ENCODE measurements around the gene SPINK7. TPM values are rescaled to one million over a fixed set of nuclear protein-coding genes. Genes with fewer than 3 reads are reported as not detected.

Gene SPINK7
- total RNA-seq, 6 experiments from 2014 or later = not detected

GRCh38 chr5:148342371-148343045 lies 30.3 kb downstream of the SPINK7 start:
- DNase-seq = no peak
- H3K4me3 Mint-ChIP-seq = no peak overlapping the region
- TF ChIP-seq, protein P1, sequence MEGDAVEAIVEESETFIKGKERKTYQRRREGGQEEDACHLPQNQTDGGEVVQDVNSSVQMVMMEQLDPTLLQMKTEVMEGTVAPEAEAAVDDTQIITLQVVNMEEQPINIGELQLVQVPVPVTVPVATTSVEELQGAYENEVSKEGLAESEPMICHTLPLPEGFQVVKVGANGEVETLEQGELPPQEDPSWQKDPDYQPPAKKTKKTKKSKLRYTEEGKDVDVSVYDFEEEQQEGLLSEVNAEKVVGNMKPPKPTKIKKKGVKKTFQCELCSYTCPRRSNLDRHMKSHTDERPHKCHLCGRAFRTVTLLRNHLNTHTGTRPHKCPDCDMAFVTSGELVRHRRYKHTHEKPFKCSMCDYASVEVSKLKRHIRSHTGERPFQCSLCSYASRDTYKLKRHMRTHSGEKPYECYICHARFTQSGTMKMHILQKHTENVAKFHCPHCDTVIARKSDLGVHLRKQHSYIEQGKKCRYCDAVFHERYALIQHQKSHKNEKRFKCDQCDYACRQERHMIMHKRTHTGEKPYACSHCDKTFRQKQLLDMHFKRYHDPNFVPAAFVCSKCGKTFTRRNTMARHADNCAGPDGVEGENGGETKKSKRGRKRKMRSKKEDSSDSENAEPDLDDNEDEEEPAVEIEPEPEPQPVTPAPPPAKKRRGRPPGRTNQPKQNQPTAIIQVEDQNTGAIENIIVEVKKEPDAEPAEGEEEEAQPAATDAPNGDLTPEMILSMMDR (IDR thresholded peaks at IDR 0.05) = no peak
- H3K36me3 Mint-ChIP-seq (ENCODE audit: low read depth) = no peaks in the 10 kb centered on the region
- no peaks in the 10 kb centered on the region for H3K27me3 Mint-ChIP-seq (ENCODE audit: insufficient read depth)
- H3K9me3 Mint-ChIP-seq = peaks cover 4% of the 10 kb centered on the region
- no peaks in the 10 kb centered on the region for H3K4me1 Mint-ChIP-seq (ENCODE audit: low read depth)
- no peak overlapping the region for H3K27ac Mint-ChIP-seq

GRCh38 chr5:148343046-148343407 lies 30.8 kb downstream of the SPINK7 start:
- no peaks in the 10 kb centered on the region for H3K27me3 Mint-ChIP-seq (ENCODE audit: insufficient read depth)
- H3K27ac Mint-ChIP-seq = no peak overlapping the region
- TF ChIP-seq, protein P1 (IDR thresholded peaks at IDR 0.05) = no peak
- no peaks in the 10 kb centered on the region for H3K4me1 Mint-ChIP-seq (ENCODE audit: low read depth)
- peaks cover 4% of the 10 kb centered on the region for H3K9me3 Mint-ChIP-seq
- no peak for DNase-seq
- no peaks in the 10 kb centered on the region for H3K36me3 Mint-ChIP-seq (ENCODE audit: low read depth)
- H3K4me3 Mint-ChIP-seq = no peak overlapping the region

GRCh38 chr5:148343603-148344487 lies 31.6 kb downstream of the SPINK7 start:
- DNase-seq = no peak
- Mint-ChIP-seq H3K4me1 (ENCODE audit: low read depth) (no peaks in the 10 kb centered on the region), H3K27ac (no peak overlapping the region), H3K36me3 (ENCODE audit: low read depth) (no peaks in the 10 kb centered on the region), H3K27me3 (ENCODE audit: insufficient read depth) (no peaks in the 10 kb centered on the region), H3K4me3 (no peak overlapping the region), H3K9me3 (peaks cover 4% of the 10 kb centered on the region)
- TF ChIP-seq, protein P1 (IDR thresholded peaks at IDR 0.05) = no peak

DNA sequence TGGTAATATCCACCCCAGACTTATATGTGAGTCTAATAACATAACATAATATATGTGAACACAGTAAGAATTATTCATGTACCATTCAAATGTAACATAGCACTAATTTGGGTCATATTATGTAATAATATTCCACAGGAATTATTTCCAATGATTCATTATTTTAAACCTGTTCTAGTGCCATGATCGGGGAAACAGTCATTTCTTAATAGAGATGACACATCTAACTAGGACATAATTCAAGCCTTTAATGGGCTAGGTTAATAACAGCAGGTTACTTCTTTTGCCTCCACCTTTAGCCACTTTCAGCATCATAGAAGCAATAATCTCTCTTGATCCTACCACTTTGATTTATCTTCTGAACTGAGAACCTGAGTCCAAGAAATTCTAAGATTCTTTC lies 35.5 kb downstream of the SPINK7 start:
- Mint-ChIP-seq H3K27me3 (ENCODE audit: insufficient read depth) (no peaks in the 10 kb centered on the region), H3K9me3 (no peaks in the 10 kb centered on the region), H3K27ac (no peak overlapping the region), H3K4me3 (no peak overlapping the region), H3K4me1 (ENCODE audit: low read depth) (no peaks in the 10 kb centered on the region), H3K36me3 (ENCODE audit: low read depth) (no peaks in the 10 kb centered on the region)
- no peak for DNase-seq
- TF ChIP-seq, protein P1 (IDR thresholded peaks at IDR 0.05) = no peak

GRCh38 chr5:148352696-148353095 lies 40.5 kb downstream of the SPINK7 start:
- Mint-ChIP-seq H3K36me3 (ENCODE audit: low read depth) (no peaks in the 10 kb centered on the region), H3K4me1 (ENCODE audit: low read depth) (no peaks in the 10 kb centered on the region), H3K27ac (no peak overlapping the region), H3K27me3 (ENCODE audit: insufficient read depth) (no peaks in the 10 kb centered on the region), H3K4me3 (no peak overlapping the region), H3K9me3 (no peaks in the 10 kb centered on the region)
- TF ChIP-seq, protein P1 (IDR thresholded peaks at IDR 0.05) = no peak
- DNase-seq = no peak
